ENCODE results near the gene PLCD1.

The PLCD1 gene

DNA sequence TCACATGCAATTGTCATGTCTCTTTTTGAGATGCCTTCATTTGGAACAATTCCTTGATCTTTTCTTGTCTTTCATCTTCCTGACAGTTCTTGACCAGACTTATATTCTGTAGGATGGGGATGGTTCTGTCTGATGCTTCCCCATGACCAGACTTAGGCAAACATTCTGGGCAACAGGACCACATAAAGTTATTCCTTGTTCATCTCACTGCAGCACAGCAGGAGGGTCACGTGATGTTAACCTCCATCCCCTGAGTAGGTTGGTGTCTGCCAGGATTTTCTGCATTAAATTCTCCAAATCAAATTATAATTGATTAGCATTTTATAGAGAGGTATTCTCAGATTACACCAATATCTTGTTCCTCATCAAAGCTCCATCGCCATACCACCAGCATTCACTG is 17.4 kb upstream of the PLCD1 start:
- no peak for TF ChIP-seq CTCF (IDR thresholded peaks at IDR 0.05; ENCODE audit: control insufficient read depth, insufficient read depth, low read depth, low read length, missing control alignments)
- H3K4me3 ChIP-seq (ENCODE audit: control insufficient read depth, low read depth, low read length) = no peak overlapping the region
- no peak for DNase-seq (ENCODE audit: low read depth)

- DNase-seq (ENCODE audit: low read depth) = no peak
- no peak overlapping the region for H3K4me3 ChIP-seq (ENCODE audit: control insufficient read depth, low read depth, low read length)
- no peak for TF ChIP-seq CTCF (IDR thresholded peaks at IDR 0.05; ENCODE audit: control insufficient read depth, insufficient read depth, low read depth, low read length, missing control alignments)
Observed at GRCh38 chr3:38046027-38046426, 16.6 kb upstream of the PLCD1 start.

DNA sequence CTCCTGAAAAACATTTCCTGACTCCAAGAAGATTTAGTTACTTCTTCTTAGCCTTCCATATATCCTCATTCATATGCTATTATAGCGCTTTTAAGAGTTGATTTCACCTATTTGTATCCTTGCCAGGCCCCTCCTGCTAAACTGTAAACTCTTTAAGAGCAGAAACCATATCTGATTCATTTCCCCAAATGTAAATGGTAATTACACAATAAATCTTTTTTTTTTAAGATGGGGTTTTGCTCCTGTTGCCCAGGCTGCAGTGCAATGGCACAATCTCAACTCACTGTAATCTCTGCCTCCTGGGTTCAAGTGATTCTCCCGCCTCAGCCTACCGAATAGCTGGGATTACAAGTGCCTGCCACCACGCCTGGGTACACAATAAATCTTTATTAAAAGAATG is 14.0 kb upstream of the PLCD1 start:
- no peak for DNase-seq (ENCODE audit: low read depth)
- H3K4me3 ChIP-seq (ENCODE audit: control insufficient read depth, low read depth, low read length) = no peak overlapping the region
- no peak for TF ChIP-seq CTCF (IDR thresholded peaks at IDR 0.05; ENCODE audit: control insufficient read depth, insufficient read depth, low read depth, low read length, missing control alignments)

DNA sequence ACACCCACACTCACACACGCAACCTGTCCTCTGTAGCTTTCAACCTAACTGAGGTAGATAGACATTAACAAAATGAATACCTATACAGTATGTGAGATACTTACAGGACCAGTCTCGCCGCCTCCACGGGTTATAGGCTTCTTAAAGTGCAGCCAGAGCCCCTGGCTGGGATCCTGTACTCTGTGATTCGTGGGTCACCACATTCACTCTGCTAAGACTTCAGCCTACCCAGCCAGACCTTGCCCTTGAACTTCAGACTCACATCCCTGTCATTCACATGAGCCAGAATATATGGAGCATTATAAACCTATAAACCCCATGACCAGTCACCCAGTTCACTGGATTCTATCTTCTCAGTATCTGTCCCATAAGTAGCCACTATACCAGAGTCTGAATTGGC is 11.0 kb upstream of the PLCD1 start:
- H3K4me3 ChIP-seq (ENCODE audit: control insufficient read depth, low read depth, low read length) = no peak overlapping the region
- no peak for DNase-seq (ENCODE audit: low read depth)
- no peak for TF ChIP-seq CTCF (IDR thresholded peaks at IDR 0.05; ENCODE audit: control insufficient read depth, insufficient read depth, low read depth, low read length, missing control alignments)

DNA sequence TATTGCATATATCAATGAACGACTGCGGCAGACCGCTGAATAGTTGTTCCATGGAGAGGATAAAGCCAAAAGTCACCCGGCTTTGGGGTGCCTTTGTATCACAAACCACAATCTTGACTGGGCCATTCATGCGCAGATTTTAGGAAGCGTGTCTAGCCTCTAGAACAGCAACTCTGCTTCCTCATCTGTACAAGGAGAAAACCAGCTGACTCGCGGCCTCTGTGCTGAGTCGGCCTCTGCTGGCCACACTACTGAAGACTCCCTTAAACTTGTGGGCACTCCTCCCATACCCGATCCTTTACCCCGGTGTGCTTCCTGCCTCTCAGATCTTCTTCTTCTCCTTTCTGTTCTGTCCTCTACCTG is 10.4 kb upstream of the PLCD1 start:
- TF ChIP-seq CTCF (IDR thresholded peaks at IDR 0.05; ENCODE audit: control insufficient read depth, insufficient read depth, low read depth, low read length, missing control alignments) = peak; percentile 22
- no peak overlapping the region for H3K4me3 ChIP-seq (ENCODE audit: control insufficient read depth, low read depth, low read length)
- no peak for DNase-seq (ENCODE audit: low read depth)

- H3K4me3 ChIP-seq (ENCODE audit: control insufficient read depth, low read depth, low read length) = peak within 1 kb of the TSS; percentile 43
- no peak for DNase-seq (ENCODE audit: low read depth)
- TF ChIP-seq CTCF (IDR thresholded peaks at IDR 0.05; ENCODE audit: control insufficient read depth, insufficient read depth, low read depth, low read length, missing control alignments) = no peak
Observed at GRCh38 chr3:38039101-38039898, 9.9 kb upstream of the PLCD1 start, which contains the start of gene DLEC1. Gene DLEC1 (plus strand): TSS chr3:38039208. CDS start chr3:38039226, 18 bp downstream.
